ENCODE data around the gene KMT2B.

The KMT2B gene

GRCh38 chr19:35712567-35713505, 5.0 kb upstream of the KMT2B start:
- 79 to 84% methylated on average over 9 to 11 of the region's 11 CpGs for WGBS, 2 experiments
- no peak overlapping the region for H3K4me3 ChIP-seq (ENCODE audit: insufficient read depth, low read depth, low read length)
- no peaks in the 10 kb centered on the region for H3K9me3 ChIP-seq (ENCODE audit: control insufficient read depth, low read length)
- H3K27ac ChIP-seq (ENCODE audit: insufficient read depth, low read depth, low read length, poor library complexity, severe bottlenecking) = no peak overlapping the region
- H3K27me3 ChIP-seq (ENCODE audit: control insufficient read depth, insufficient read depth, low read length, poor library complexity, severe bottlenecking) = peaks cover 29% of the 10 kb centered on the region
- no peaks in the 10 kb centered on the region for H3K36me3 ChIP-seq (ENCODE audit: control insufficient read depth, insufficient read depth, low read length)
- H3K4me1 ChIP-seq (ENCODE audit: control insufficient read depth, insufficient read depth, low read length) = peaks cover 20% of the 10 kb centered on the region

- H3K27ac ChIP-seq (ENCODE audit: insufficient read depth, low read depth, low read length, poor library complexity, severe bottlenecking) = no peak overlapping the region
- H3K36me3 ChIP-seq (ENCODE audit: control insufficient read depth, insufficient read depth, low read length) = no peaks in the 10 kb centered on the region
- no peaks in the 10 kb centered on the region for H3K9me3 ChIP-seq (ENCODE audit: control insufficient read depth, low read length)
- WGBS, 2 experiments = 81 to 88% methylated on average over 2 of the region's 2 CpGs
- peaks cover 29% of the 10 kb centered on the region for H3K27me3 ChIP-seq (ENCODE audit: control insufficient read depth, insufficient read depth, low read length, poor library complexity, severe bottlenecking)
- no peak overlapping the region for H3K4me3 ChIP-seq (ENCODE audit: insufficient read depth, low read depth, low read length)
- H3K4me1 ChIP-seq (ENCODE audit: control insufficient read depth, insufficient read depth, low read length) = peaks cover 20% of the 10 kb centered on the region
Measured at GRCh38 chr19:35713506-35713850, 4.3 kb upstream of the KMT2B start.

- no peak overlapping the region for H3K27ac ChIP-seq (ENCODE audit: insufficient read depth, low read depth, low read length, poor library complexity, severe bottlenecking)
- H3K27me3 ChIP-seq (ENCODE audit: control insufficient read depth, insufficient read depth, low read length, poor library complexity, severe bottlenecking) = peaks cover 29% of the 10 kb centered on the region
- no peaks in the 10 kb centered on the region for H3K36me3 ChIP-seq (ENCODE audit: control insufficient read depth, insufficient read depth, low read length)
- H3K4me3 ChIP-seq (ENCODE audit: insufficient read depth, low read depth, low read length) = no peak overlapping the region
- peaks cover 23% of the 10 kb centered on the region for H3K4me1 ChIP-seq (ENCODE audit: control insufficient read depth, insufficient read depth, low read length)
- H3K9me3 ChIP-seq (ENCODE audit: control insufficient read depth, low read length) = no peaks in the 10 kb centered on the region
- 90% methylated on average over 12 of the region's 12 CpGs for WGBS, 2 experiments
Measured at GRCh38 chr19:35713904-35714495, 3.8 kb upstream of the KMT2B start.

GRCh38 chr19:35714601-35715354, 3.0 kb upstream of the KMT2B start:
- no peak overlapping the region for H3K4me3 ChIP-seq (ENCODE audit: insufficient read depth, low read depth, low read length)
- WGBS, 2 experiments = 56 to 60% methylated on average over 14 of the region's 14 CpGs

GRCh38 chr19:35715355-35715809, 2.4 kb upstream of the KMT2B start:
- WGBS, 2 experiments = 77 to 80% methylated on average over 7 of the region's 7 CpGs
- H3K4me1 ChIP-seq (ENCODE audit: control insufficient read depth, insufficient read depth, low read length) = peaks cover 27% of the 10 kb centered on the region
- H3K27ac ChIP-seq (ENCODE audit: insufficient read depth, low read depth, low read length, poor library complexity, severe bottlenecking) = no peak overlapping the region
- no peaks in the 10 kb centered on the region for H3K9me3 ChIP-seq (ENCODE audit: control insufficient read depth, low read length)
- peaks cover 29% of the 10 kb centered on the region for H3K27me3 ChIP-seq (ENCODE audit: control insufficient read depth, insufficient read depth, low read length, poor library complexity, severe bottlenecking)
- peaks cover 6% of the 10 kb centered on the region for H3K36me3 ChIP-seq (ENCODE audit: control insufficient read depth, insufficient read depth, low read length)
- H3K4me3 ChIP-seq (ENCODE audit: insufficient read depth, low read depth, low read length) = peak overlapping the region; percentile 66

More at GRCh38 chr19:35714601-35715354, 3.0 kb upstream of the KMT2B start:
- Histone ChIP-seq H3K4me1 (ENCODE audit: control insufficient read depth, insufficient read depth, low read length) (peaks cover 27% of the 10 kb centered on the region), H3K36me3 (ENCODE audit: control insufficient read depth, insufficient read depth, low read length) (peaks cover under 1% of the 10 kb centered on the region), H3K27ac (ENCODE audit: insufficient read depth, low read depth, low read length, poor library complexity, severe bottlenecking) (no peak overlapping the region), H3K27me3 (ENCODE audit: control insufficient read depth, insufficient read depth, low read length, poor library complexity, severe bottlenecking) (peaks cover 29% of the 10 kb centered on the region), H3K9me3 (ENCODE audit: control insufficient read depth, low read length) (no peaks in the 10 kb centered on the region)

- H3K4me3 ChIP-seq (ENCODE audit: insufficient read depth, low read depth, low read length) = peak overlapping the region; percentile 66
- H3K36me3 ChIP-seq (ENCODE audit: control insufficient read depth, insufficient read depth, low read length) = peaks cover 6% of the 10 kb centered on the region
- 5% methylated on average over 52 of the region's 52 CpGs for WGBS, 2 experiments
Measured at GRCh38 chr19:35715981-35716800, 1.6 kb upstream of the KMT2B start.

GRCh38 chr19:35716801-35717664, 770 bp upstream of the KMT2B start:
- H3K4me3 ChIP-seq (ENCODE audit: insufficient read depth, low read depth, low read length) = peak overlapping the region; percentile 66
- H3K36me3 ChIP-seq (ENCODE audit: control insufficient read depth, insufficient read depth, low read length) = peaks cover 6% of the 10 kb centered on the region
- H3K27ac ChIP-seq (ENCODE audit: insufficient read depth, low read depth, low read length, poor library complexity, severe bottlenecking) = peak overlapping the region; percentile 87
- H3K9me3 ChIP-seq (ENCODE audit: control insufficient read depth, low read length) = no peaks in the 10 kb centered on the region
- H3K27me3 ChIP-seq (ENCODE audit: control insufficient read depth, insufficient read depth, low read length, poor library complexity, severe bottlenecking) = peaks cover 29% of the 10 kb centered on the region
- 0% methylated on average over 77 of the region's 77 CpGs for WGBS, 2 experiments
- peaks cover 27% of the 10 kb centered on the region for H3K4me1 ChIP-seq (ENCODE audit: control insufficient read depth, insufficient read depth, low read length)

More at GRCh38 chr19:35715981-35716800, 1.6 kb upstream of the KMT2B start:
- Histone ChIP-seq H3K27me3 (ENCODE audit: control insufficient read depth, insufficient read depth, low read length, poor library complexity, severe bottlenecking) (peaks cover 29% of the 10 kb centered on the region), H3K4me1 (ENCODE audit: control insufficient read depth, insufficient read depth, low read length) (peaks cover 27% of the 10 kb centered on the region), H3K9me3 (ENCODE audit: control insufficient read depth, low read length) (no peaks in the 10 kb centered on the region), H3K27ac (ENCODE audit: insufficient read depth, low read depth, low read length, poor library complexity, severe bottlenecking) (peak overlapping the region; percentile 87)

GRCh38 chr19:35718345-35719041, 690 bp downstream of the KMT2B start:
- Histone ChIP-seq H3K27me3 (ENCODE audit: control insufficient read depth, insufficient read depth, low read length, poor library complexity, severe bottlenecking) (peaks cover 23% of the 10 kb centered on the region), H3K4me1 (ENCODE audit: control insufficient read depth, insufficient read depth, low read length) (peaks cover 27% of the 10 kb centered on the region), H3K27ac (ENCODE audit: insufficient read depth, low read depth, low read length, poor library complexity, severe bottlenecking) (no peak overlapping the region), H3K36me3 (ENCODE audit: control insufficient read depth, insufficient read depth, low read length) (peaks cover 20% of the 10 kb centered on the region), H3K4me3 (ENCODE audit: insufficient read depth, low read depth, low read length) (peak overlapping the region; percentile 70), H3K9me3 (ENCODE audit: control insufficient read depth, low read length) (no peaks in the 10 kb centered on the region)
- 4% methylated on average over 42 of the region's 42 CpGs for WGBS, 2 experiments

Measured in ectodermal cell (in vitro differentiated cells).